ENCODE data around the gene TNFRSF13B. TPM values are rescaled to one million over a fixed set of nuclear protein-coding genes. Genes with fewer than 3 reads are reported as not detected.

The TNFRSF13B gene
- total RNA-seq, 1 experiment from 2014 or later = 0.28 TPM

DNA sequence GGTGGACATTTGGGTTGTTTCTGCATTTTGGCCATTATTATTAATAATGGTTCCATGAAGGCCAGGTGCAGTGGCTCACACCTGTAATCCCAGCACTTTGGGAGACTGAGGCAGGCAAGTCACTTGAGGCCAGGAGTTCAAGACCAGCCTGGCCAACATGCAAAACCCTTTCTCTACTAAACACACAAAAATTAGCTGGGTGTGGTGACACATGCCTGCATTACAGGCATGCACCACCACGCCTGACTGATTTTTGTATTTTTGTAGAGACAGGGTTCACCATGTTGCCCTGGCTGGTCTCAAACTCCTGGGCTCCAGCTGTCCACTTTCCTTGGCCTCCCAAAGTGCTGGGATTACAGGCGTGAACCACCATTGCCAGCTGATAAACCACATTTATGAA lies 58.5 kb downstream of the TNFRSF13B start:
- Histone ChIP-seq H3K79me1 (ENCODE audit: insufficient read depth, low read depth, low read length, poor library complexity, severe bottlenecking) (no peaks in the 10 kb centered on the region), H3K23me2 (ENCODE audit: insufficient read length, low read depth, low read length, poor library complexity, severe bottlenecking) (no peaks in the 10 kb centered on the region), H3K27me3 (ENCODE audit: insufficient read depth, low read length) (no peaks in the 10 kb centered on the region), H3K18ac (ENCODE audit: insufficient read length, low read depth, low read length) (no peak overlapping the region), H3K14ac (ENCODE audit: insufficient read depth, low read length) (no peak overlapping the region), H3K27ac (ENCODE audit: insufficient read length, low read depth, low read length) (no peak overlapping the region), H3K9ac (ENCODE audit: extremely low read depth, insufficient read length, low read length) (no peak overlapping the region), H3T11ph (ENCODE audit: low read length) (no peak overlapping the region), H4K20me1 (ENCODE audit: control insufficient read depth, insufficient read depth, insufficient read length) (no peaks in the 10 kb centered on the region), H4K8ac (replicated peaks; ENCODE audit: insufficient read length, low read depth, low read length) (no peak overlapping the region), H2AFZ (ENCODE audit: low read length) (no peak overlapping the region), H2BK5ac (ENCODE audit: insufficient read length, low read length) (no peak overlapping the region), H4K5ac (ENCODE audit: insufficient read length, low read depth, low read length) (no peak overlapping the region), H3K56ac (ENCODE audit: insufficient read length, low read depth, low read length) (no peak overlapping the region), H2BK15ac (ENCODE audit: low read depth, low read length) (no peak overlapping the region), H2BK12ac (ENCODE audit: insufficient read length, low read depth, low read length) (no peak overlapping the region), H3K79me2 (ENCODE audit: insufficient read depth, low read length) (no peaks in the 10 kb centered on the region), H2BK120ac (ENCODE audit: low read depth, low read length, poor library complexity, severe bottlenecking) (no peak overlapping the region), H3K9me3 (ENCODE audit: control insufficient read depth, low read depth, low read length) (no peaks in the 10 kb centered on the region), H2AK5ac (ENCODE audit: insufficient read length, low read length) (no peak overlapping the region), H3K23ac (ENCODE audit: insufficient read length, low read depth, low read length) (no peak overlapping the region), H3K4me2 (ENCODE audit: insufficient read depth, insufficient read length, low read length) (no peak overlapping the region), H2BK20ac (ENCODE audit: low read depth, low read length, poor library complexity, severe bottlenecking) (no peak overlapping the region), H3K4ac (ENCODE audit: low read depth, low read length) (no peak overlapping the region), H4K91ac (ENCODE audit: insufficient read length, low read depth, low read length) (no peak overlapping the region), H3K4me1 (ENCODE audit: insufficient read depth, low read length) (no peaks in the 10 kb centered on the region)
- TF ChIP-seq, protein P1, sequence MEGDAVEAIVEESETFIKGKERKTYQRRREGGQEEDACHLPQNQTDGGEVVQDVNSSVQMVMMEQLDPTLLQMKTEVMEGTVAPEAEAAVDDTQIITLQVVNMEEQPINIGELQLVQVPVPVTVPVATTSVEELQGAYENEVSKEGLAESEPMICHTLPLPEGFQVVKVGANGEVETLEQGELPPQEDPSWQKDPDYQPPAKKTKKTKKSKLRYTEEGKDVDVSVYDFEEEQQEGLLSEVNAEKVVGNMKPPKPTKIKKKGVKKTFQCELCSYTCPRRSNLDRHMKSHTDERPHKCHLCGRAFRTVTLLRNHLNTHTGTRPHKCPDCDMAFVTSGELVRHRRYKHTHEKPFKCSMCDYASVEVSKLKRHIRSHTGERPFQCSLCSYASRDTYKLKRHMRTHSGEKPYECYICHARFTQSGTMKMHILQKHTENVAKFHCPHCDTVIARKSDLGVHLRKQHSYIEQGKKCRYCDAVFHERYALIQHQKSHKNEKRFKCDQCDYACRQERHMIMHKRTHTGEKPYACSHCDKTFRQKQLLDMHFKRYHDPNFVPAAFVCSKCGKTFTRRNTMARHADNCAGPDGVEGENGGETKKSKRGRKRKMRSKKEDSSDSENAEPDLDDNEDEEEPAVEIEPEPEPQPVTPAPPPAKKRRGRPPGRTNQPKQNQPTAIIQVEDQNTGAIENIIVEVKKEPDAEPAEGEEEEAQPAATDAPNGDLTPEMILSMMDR (conservative IDR thresholded peaks at IDR 0.05) = no peak
- Mint-ChIP-seq H3K36me3 (ENCODE audit: insufficient read depth in 1 of 3, low read depth in 3 of 3) (no peaks in the 10 kb centered on the region), H3K4me3 (no peak overlapping the region), H3K4me1 (peaks cover 0 to 9% of the 10 kb centered on the region in 2 experiments; a peak in 3 of 4 replicates), H3K9me3 (no peaks in the 10 kb centered on the region; a peak in 2 of 5 replicates), H3K27ac (no peak overlapping the region), H3K27me3 (ENCODE audit: low read depth) (no peaks in the 10 kb centered on the region; the same call in 1 of the 2 replicates)
- no peak for DNase-seq
- no CpG with 5 or more reads among the region's 2 CpGs for WGBS (ENCODE audit: extremely low coverage, insufficient read length, low lambda C conversion rate)

All from H9 (cell line).